Subcutaneous adipose tissue (tissue), 4 donors: ENCODE results near the gene TSPAN17. TPM values are rescaled to one million over a fixed set of nuclear protein-coding genes. Genes with fewer than 3 reads are reported as not detected.

ENCODE experiments used
- total RNA-seq, 4 donors: library from RNA; depleted of rRNA; stranded (reverse); fragments of >200 nt; gene quantifications; one replicate each; pipeline ENCODE4 v1.1.0, GENCODE V29; 2016
- TF ChIP-seq, protein P1 (sequence below): fragments of 450-650 bp; IDR thresholded peaks from one replicate; pipeline ENCODE4 v1.5.1; 2016; ENCODE audit warnings: low read depth, mild to moderate bottlenecking, control low read depth, antibody characterized with exemption, moderate library complexity

The TSPAN17 gene
- total RNA-seq, 4 donors from 2014 or later: 7.8 to 18.7 (median 11.3) TPM

DNA sequence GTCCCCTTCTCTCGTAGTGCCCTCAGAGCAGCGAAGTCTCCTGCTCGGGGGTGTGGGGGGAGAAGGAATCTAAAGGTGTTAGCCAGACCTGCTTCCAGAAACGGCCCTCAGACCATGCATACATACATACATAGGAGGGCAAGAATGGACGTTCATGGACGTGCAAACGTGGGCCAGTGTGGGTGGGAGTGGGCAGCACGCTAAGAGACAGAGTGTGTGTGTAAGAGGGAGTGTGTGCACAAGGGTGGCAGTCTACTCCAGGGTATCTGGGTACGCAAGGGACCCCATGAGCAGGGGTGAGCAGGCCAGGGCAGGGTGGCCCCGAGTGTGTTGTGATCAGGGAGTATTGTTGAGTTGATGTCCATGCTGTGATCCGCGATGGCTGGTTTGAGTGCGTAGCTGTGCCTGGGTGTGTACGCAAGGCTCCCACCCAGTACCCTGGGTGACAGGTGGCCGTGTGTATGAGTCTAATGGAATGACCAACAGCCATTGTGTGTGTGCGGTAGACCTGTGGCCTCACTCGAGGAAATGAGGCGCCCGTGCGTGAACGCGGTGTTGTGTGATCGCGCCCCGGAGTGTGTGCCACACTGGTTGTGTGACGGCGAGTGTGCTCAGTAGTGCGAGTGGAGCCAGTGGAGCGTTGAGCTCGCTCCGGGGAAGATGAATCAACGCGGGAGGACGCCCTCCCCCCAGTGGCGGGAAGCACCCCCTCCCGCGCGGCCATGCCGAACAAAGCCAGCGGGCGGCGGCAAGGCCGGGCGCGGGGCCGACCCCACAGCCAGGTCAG is 38.2 kb upstream of the TSPAN17 start:
- TF ChIP-seq, protein P1, sequence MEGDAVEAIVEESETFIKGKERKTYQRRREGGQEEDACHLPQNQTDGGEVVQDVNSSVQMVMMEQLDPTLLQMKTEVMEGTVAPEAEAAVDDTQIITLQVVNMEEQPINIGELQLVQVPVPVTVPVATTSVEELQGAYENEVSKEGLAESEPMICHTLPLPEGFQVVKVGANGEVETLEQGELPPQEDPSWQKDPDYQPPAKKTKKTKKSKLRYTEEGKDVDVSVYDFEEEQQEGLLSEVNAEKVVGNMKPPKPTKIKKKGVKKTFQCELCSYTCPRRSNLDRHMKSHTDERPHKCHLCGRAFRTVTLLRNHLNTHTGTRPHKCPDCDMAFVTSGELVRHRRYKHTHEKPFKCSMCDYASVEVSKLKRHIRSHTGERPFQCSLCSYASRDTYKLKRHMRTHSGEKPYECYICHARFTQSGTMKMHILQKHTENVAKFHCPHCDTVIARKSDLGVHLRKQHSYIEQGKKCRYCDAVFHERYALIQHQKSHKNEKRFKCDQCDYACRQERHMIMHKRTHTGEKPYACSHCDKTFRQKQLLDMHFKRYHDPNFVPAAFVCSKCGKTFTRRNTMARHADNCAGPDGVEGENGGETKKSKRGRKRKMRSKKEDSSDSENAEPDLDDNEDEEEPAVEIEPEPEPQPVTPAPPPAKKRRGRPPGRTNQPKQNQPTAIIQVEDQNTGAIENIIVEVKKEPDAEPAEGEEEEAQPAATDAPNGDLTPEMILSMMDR: no peak

DNA sequence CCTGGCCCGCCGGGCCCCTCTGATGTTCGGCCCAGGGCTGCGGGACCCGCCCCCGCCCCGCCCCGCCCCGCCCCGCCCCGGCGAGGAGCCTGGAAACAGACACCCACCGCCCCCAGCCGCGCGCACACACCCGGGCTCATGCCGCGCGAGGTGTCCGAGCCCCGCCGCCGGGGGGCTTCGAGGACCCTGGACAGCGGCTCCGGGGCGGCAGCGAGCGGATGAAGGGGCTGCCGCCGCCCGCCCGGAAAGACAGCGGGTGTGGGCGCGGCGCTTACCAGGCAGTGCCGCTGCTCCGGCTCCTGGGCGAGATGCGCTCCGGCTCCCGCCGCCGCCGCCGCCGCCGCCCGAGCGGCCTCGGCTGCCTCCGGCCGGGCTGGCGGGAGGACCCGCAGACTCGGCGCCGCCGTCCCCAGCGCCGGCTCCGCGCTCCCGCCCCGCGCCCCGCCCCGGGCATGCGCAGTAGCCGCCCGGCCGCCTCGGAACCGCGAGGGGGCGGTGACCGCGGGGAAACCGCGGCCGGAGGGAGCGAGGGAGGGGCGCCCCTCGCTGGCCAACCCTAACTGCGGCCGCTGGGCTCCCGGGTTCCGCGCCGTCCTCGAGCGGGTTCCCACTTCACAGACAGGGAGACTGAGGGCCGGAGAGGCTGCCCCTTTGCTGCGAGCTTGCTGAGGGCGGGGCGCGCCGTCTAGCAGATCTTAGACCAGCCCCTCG is 37.4 kb upstream of the TSPAN17 start, which contains the start of gene GPRIN1:
GPRIN1 (minus strand) TSS at position 433 of the 711 bp plus-strand sequence. CDS start 10,322 bp downstream, outside the sequence.
- TF ChIP-seq, protein P1: no peak

DNA sequence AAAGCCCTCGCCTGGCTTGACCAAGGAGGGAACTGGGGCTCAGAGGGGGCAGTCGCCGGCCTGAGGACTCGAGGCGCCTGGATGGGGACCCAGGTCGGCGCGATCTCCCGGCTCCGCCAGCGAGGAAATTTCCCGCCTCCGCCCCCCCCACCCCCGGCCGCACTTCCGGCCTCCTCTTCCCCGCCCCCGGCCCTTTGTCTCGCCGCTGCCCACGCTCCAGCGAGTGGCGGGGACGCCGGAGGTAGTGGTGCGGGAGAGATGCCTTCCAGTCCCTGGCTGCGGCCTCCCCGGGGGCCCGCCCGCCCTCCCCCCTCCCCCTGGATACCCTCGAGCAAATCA is 36.9 kb upstream of the TSPAN17 start:
- TF ChIP-seq, protein P1: no peak

DNA sequence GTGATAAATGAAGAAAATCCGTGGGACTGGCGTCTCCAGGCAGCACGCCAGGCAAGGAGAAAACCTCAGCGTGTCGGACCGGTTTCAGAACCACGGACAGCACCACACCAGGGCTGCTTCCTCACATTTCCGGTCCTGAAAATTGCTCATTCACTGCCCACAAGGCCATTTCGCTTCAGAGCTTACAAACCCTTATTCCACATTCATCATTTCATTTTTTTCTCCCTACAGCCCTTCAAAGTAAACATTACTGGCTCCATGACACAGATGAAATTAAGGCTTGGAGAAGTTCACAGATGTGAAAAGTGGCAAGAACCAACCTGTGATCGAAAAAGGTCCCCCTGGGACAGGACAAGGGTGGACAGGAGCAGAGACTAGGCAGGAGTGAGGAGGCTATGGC is 35.8 kb upstream of the TSPAN17 start:
- TF ChIP-seq, protein P1: no peak

DNA sequence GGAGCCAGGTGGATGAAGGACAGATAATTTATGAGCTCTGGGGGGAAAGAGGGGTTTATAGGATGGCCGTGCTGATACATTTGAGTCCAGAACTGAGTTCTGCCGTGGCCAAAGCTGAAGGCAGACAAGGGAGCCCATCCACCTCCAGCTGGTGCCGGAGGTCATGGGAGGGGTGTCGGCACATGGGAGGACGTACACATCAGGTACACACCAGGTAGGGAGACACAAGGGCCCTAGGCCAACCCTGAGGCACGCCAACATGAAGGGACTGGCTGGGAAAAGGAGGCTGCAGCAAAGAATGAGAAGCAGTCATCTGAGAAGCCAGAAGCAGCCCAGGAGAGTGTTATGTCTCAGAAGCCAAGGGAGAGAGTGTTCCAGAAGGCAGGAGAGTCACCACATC is 35.3 kb upstream of the TSPAN17 start:
- TF ChIP-seq, protein P1: no peak

DNA sequence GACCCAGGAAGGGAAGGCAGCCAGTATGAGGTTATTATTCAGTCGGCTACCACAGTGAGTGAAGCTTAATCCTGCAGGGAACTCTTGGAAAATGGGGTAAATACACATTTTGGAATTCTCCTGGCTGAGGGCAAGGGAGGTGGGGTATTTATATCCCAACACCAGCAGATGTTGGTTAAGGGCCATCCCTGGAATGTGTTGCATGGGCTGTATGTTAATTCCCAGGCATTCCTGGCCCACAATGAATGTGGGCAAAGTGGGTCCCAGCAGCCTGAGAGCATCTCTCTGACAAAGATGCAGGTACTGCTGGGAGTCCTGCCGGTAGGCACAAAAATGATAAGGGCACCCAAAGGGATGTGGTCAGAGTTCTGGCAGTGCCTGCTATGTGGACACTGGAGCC is 34.4 kb upstream of the TSPAN17 start:
- TF ChIP-seq, protein P1: no peak

DNA sequence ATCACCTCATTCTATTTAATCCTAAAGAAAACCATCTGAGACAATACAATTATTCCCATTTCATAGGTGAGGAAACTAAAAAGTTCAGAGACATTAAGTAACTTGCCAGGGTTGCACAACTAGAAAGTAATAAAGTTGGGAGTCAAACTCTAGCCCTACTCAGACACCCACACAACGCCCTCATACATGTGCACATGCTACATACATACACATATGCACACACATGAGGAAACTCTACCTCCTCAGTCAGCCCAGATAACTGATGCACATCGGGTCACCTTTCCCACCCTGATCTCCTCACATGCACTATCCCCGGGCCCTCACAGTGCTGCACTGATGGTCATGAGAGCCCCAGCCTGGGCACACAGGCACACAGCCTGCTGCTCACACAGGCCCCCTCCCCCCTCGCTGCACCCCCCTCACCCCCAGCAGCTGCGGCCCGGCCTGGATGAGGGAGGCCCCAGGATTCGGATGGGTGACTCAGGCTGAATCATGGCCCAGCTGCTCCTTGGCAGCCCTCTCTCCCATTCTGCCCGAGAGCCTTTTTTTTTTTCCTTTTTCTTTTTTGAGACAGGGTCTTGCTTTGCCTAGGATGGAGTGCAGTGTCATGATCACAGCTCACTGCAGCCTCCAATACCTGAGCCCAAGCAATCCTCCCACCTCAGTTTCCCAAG is 32.3 kb upstream of the TSPAN17 start:
- TF ChIP-seq, protein P1: no peak
